D341Med (cell line): ENCODE results near the gene PODXL2.

Experiments used
- DNase-seq: peaks from one replicate; pipeline ENCODE4 v3.0.0; 2012; ENCODE audit warnings: low spot score

PODXL2 gene

GRCh38 chr3:127708837-127709236 lies 79.9 kb downstream of the PODXL2 start:
- no peak for DNase-seq

- DNase-seq: no peak
These were observed 80.5 kb downstream of the PODXL2 start for GRCh38 chr3:127709320-127710060.

- DNase-seq: no peak
These were observed 81.4 kb downstream of the PODXL2 start for GRCh38 chr3:127710155-127710941.

GRCh38 chr3:127711021-127711695 lies 82.2 kb downstream of the PODXL2 start:
- no peak for DNase-seq

GRCh38 chr3:127711896-127712295 lies 82.9 kb downstream of the PODXL2 start:
- DNase-seq: no peak

GRCh38 chr3:127712461-127712860 lies 83.5 kb downstream of the PODXL2 start:
- no peak for DNase-seq

- DNase-seq: no peak
These were observed 84.1 kb downstream of the PODXL2 start for GRCh38 chr3:127712881-127713771.

- no peak for DNase-seq
These were observed 85.2 kb downstream of the PODXL2 start for GRCh38 chr3:127714125-127714571.

- DNase-seq: no peak
These were observed 85.9 kb downstream of the PODXL2 start for GRCh38 chr3:127714866-127715265.

GRCh38 chr3:127715532-127715931 lies 86.5 kb downstream of the PODXL2 start:
- DNase-seq: no peak

GRCh38 chr3:127716384-127716783 lies 87.4 kb downstream of the PODXL2 start:
- DNase-seq: no peak

GRCh38 chr3:127717357-127718244 lies 88.6 kb downstream of the PODXL2 start:
- DNase-seq: peak; percentile 47

- no peak for DNase-seq
These were observed 89.4 kb downstream of the PODXL2 start for GRCh38 chr3:127718245-127718915.

GRCh38 chr3:127718916-127719290 lies 89.9 kb downstream of the PODXL2 start:
- no peak for DNase-seq

- DNase-seq: no peak
These were observed 90.4 kb downstream of the PODXL2 start for GRCh38 chr3:127719369-127719768.

- DNase-seq: no peak
These were observed 91.3 kb downstream of the PODXL2 start for GRCh38 chr3:127720161-127720823.

GRCh38 chr3:127720985-127721935 lies 92.3 kb downstream of the PODXL2 start:
- DNase-seq: no peak

- no peak for DNase-seq
These were observed 93.3 kb downstream of the PODXL2 start for GRCh38 chr3:127722091-127722784.
